GM23338 (cell line): Measurements from ENCODE around the gene C2orf81. TPM values are rescaled to one million over a fixed set of nuclear protein-coding genes. Genes with fewer than 3 reads are reported as not detected.

Experiments
- ATAC-seq: fragments of 200-7000 bp; cut with Tn5 transposase; 3 replicates; pipeline ENCODE4 v1.9.1; 2020
- DNase-seq: peaks from one replicate; pipeline ENCODE4 v3.0.0-alpha.2; 2015; ENCODE audit warnings: low spot score
- H2AFZ ChIP-seq: fragments of 200-600 bp; sonication (generic); 2 replicates; pipeline ENCODE4 v1.8.0; 2016; ENCODE audit warnings: antibody characterized with exemption, mild to moderate bottlenecking, moderate library complexity
- H3F3A ChIP-seq: fragments of 200-600 bp; sonication (generic); replicated peaks from 2 replicates; pipeline ENCODE4 v1.8.0; 2017; ENCODE audit warnings: antibody characterized with exemption, mixed run types, low read depth
- H3K27ac ChIP-seq: fragments of 200-600 bp; sonication (generic); 2 replicates; pipeline ENCODE4 v1.6.1; 2016; ENCODE audit warnings: low read depth
- H3K27me3 ChIP-seq: fragments of 200-600 bp; sonication (generic); 2 replicates; pipeline ENCODE4 v1.8.0; 2016; ENCODE audit warnings: mild to moderate bottlenecking, mixed run types, moderate library complexity; ENCODE audit not compliant: insufficient read depth
- H3K36me3 ChIP-seq: fragments of 200-600 bp; sonication (generic); 2 replicates; pipeline ENCODE4 v1.8.0; 2016; ENCODE audit warnings: mild to moderate bottlenecking; ENCODE audit not compliant: insufficient read depth
- H3K4me1 ChIP-seq: fragments of 200-600 bp; sonication (generic); 2 replicates; pipeline ENCODE4 v1.8.0; 2016; ENCODE audit warnings: mild to moderate bottlenecking, moderate library complexity; ENCODE audit not compliant: insufficient read depth
- H3K4me2 ChIP-seq: fragments of 200-600 bp; sonication (generic); 2 replicates; pipeline ENCODE4 v1.7.1; 2017; ENCODE audit warnings: mixed run types
- H3K4me3 ChIP-seq: fragments of 200-600 bp; sonication (generic); 2 replicates; pipeline ENCODE4 v1.6.1; 2016; ENCODE audit warnings: mixed run types
- H3K79me2 ChIP-seq: fragments of 200-600 bp; sonication (generic); replicated peaks from 2 replicates; pipeline ENCODE4 v1.8.0; 2017; ENCODE audit warnings: mild to moderate bottlenecking; ENCODE audit not compliant: insufficient read depth
- H3K9me2 ChIP-seq: fragments of 200-600 bp; sonication (generic); 2 replicates; pipeline ENCODE4 v1.8.0; 2017; ENCODE audit not compliant: insufficient read depth
- H4K20me1 ChIP-seq: fragments of 200-600 bp; sonication (generic); replicated peaks from 2 replicates; pipeline ENCODE4 v1.8.0; 2017; ENCODE audit warnings: mild to moderate bottlenecking; ENCODE audit not compliant: insufficient read depth
- H3K27ac Mint-ChIP-seq: 2 replicates; pipeline ENCODE4 v1.8.0; 2020; ENCODE audit warnings: inconsistent platforms, mild to moderate bottlenecking, moderate library complexity, mixed read lengths
- H3K27me3 Mint-ChIP-seq: 3 replicates; pipeline ENCODE4 v1.8.0; 2022; ENCODE audit warnings: low read depth, mild to moderate bottlenecking, moderate library complexity, mixed read lengths, inconsistent platforms; ENCODE audit not compliant: insufficient read depth, poor library complexity
- H3K36me3 Mint-ChIP-seq: 3 replicates; pipeline ENCODE4 v1.8.0; 2021; ENCODE audit warnings: low read depth, mild to moderate bottlenecking, inconsistent platforms, moderate library complexity, mixed read lengths
- H3K4me1 Mint-ChIP-seq: 3 replicates; pipeline ENCODE4 v1.8.0; 2020; ENCODE audit warnings: mild to moderate bottlenecking, inconsistent platforms, mixed read lengths
- H3K4me3 Mint-ChIP-seq: 3 replicates; pipeline ENCODE4 v1.8.0; 2021; ENCODE audit warnings: moderate library complexity, mild to moderate bottlenecking, inconsistent platforms, mixed read lengths
- H3K9me3 Mint-ChIP-seq: 3 replicates; pipeline ENCODE4 v1.8.0; 2020; ENCODE audit warnings: moderate library complexity, mild to moderate bottlenecking, inconsistent platforms, mixed read lengths
- CREB1 ChIP-seq: fragments of 250-450 bp; sonication (Bioruptor Pico); IDR thresholded peaks from 2 replicates; pipeline ENCODE4 v1.5.0; 2020; ENCODE audit warnings: low read depth, mild to moderate bottlenecking, moderate library complexity
- CTCF ChIP-seq, 2 experiments: fragments of 200-600 bp in 1 of 2; sonication (generic) in 1 of 2; conservative IDR thresholded peaks; 2 replicates each; pipeline versions ENCODE4 v1.5.1 to v1.6.1; 2016 to 2017; ENCODE audit warnings: antibody characterized with exemption in 2 of 2, low read depth in 2 of 2, mild to moderate bottlenecking in 2 of 2, moderate library complexity in 1 of 2
- ETS1 ChIP-seq: IDR thresholded peaks from 2 replicates; pipeline ENCODE4 v1.6.1; 2016; ENCODE audit warnings: antibody characterized with exemption
- EZH2 ChIP-seq: fragments of 200-600 bp; sonication (generic); IDR thresholded peaks from one replicate; pipeline ENCODE4 v1.8.0; 2017; ENCODE audit warnings: antibody characterized with exemption, mild to moderate bottlenecking, low read depth; ENCODE audit not compliant: unreplicated experiment
- EZH2phosphoT487 ChIP-seq: fragments of 200-600 bp; sonication (generic); IDR thresholded peaks from one replicate; pipeline ENCODE4 v1.8.1; 2018; ENCODE audit warnings: antibody characterized with exemption; ENCODE audit not compliant: unreplicated experiment
- JUNB ChIP-seq: IDR thresholded peaks from one replicate; pipeline ENCODE4 v1.6.1; 2016; ENCODE audit warnings: antibody characterized with exemption; ENCODE audit not compliant: unreplicated experiment
- NANOG ChIP-seq: IDR thresholded peaks from 2 replicates; pipeline ENCODE4 v1.6.1; 2016; ENCODE audit warnings: antibody characterized with exemption, borderline replicate concordance
- POLR2AphosphoS5 ChIP-seq: IDR thresholded peaks from 2 replicates; pipeline ENCODE4 v1.6.1; 2016; ENCODE audit warnings: antibody characterized with exemption, low read depth
- REST ChIP-seq: IDR thresholded peaks from one replicate; pipeline ENCODE4 v1.6.1; 2018; ENCODE audit warnings: antibody characterized with exemption; ENCODE audit not compliant: unreplicated experiment
- STAT1 ChIP-seq: IDR thresholded peaks from one replicate; pipeline ENCODE4 v1.6.1; 2016; ENCODE audit warnings: antibody characterized with exemption; ENCODE audit not compliant: unreplicated experiment
- ZNF114 ChIP-seq: fragments of 250-450 bp; sonication (Bioruptor Pico); IDR thresholded peaks from 2 replicates; pipeline ENCODE4 v1.5.0; 2020; ENCODE audit warnings: mild to moderate bottlenecking, moderate library complexity
- ZNF331 ChIP-seq: fragments of 250-450 bp; sonication (Bioruptor Pico); IDR thresholded peaks from 2 replicates; pipeline ENCODE4 v1.5.0; 2020; ENCODE audit warnings: low read depth, mild to moderate bottlenecking, moderate library complexity
- ZNF462 ChIP-seq: fragments of 250-450 bp; sonication (Bioruptor Pico); IDR thresholded peaks from 2 replicates; pipeline ENCODE4 v1.5.0; 2020; ENCODE audit warnings: mild to moderate bottlenecking, moderate library complexity
- polyA plus RNA-seq: library from polyadenylated mRNA; unstranded; fragments of >200 nt; fragmentation: Nextera tagmentation; extraction: Ambion mirVana; gene quantifications from 2 replicates; pipeline ENCODE4 v1.2.1, GENCODE V29; 2016
- total RNA-seq: library from RNA; depleted of rRNA; stranded (reverse); fragments of >200 nt; shearing (Covaris generic); gene quantifications from 2 replicates; pipeline ENCODE4 v1.2.3, GENCODE V29; 2014

The C2orf81 gene
- total and polyA plus RNA-seq, 2 experiments from 2014 or later: 3.8 to 4.6 TPM

- H3K4me1 Mint-ChIP-seq: peaks cover 40% of the 10 kb centered on the region
- H3K79me2 ChIP-seq: peaks cover 49% of the 10 kb centered on the region
- H3K4me3 Mint-ChIP-seq: peak overlapping the region; percentile 98
- peaks cover 18% of the 10 kb centered on the region for H3F3A ChIP-seq
- H3K36me3 Mint-ChIP-seq: peaks cover 19% of the 10 kb centered on the region
- H3K27ac ChIP-seq: 0 out of 2 replicates have a peak overlapping the region, but pooled peaks have one; percentile 66
- no peak for ATAC-seq
- no peak overlapping the region for H2AFZ ChIP-seq
- H4K20me1 ChIP-seq: peaks cover 29% of the 10 kb centered on the region
- peaks cover 35% of the 10 kb centered on the region for H3K4me1 ChIP-seq
- H3K9me3 Mint-ChIP-seq: no peaks in the 10 kb centered on the region
- H3K4me3 ChIP-seq: peak overlapping the region; percentile 96
- H3K27me3 Mint-ChIP-seq: peaks cover 21% of the 10 kb centered on the region
- no peaks in the 10 kb centered on the region for H3K9me2 ChIP-seq
- H3K27ac Mint-ChIP-seq: peak overlapping the region; percentile 90
- H3K27me3 ChIP-seq: no peaks in the 10 kb centered on the region
- peak; percentile 40 for DNase-seq
- no peaks in the 10 kb centered on the region for H3K36me3 ChIP-seq
- H3K4me2 ChIP-seq: peak overlapping the region; percentile 97
- TF ChIP-seq ETS1 (no peak), ZNF462 (CRISPR knock-in tag) (no peak), JUNB (no peak), ZNF114 (CRISPR knock-in tag) (no peak), CREB1 (CRISPR knock-in tag) (no peak), ZNF331 (no peak), STAT1 (no peak), NANOG (no peak), CTCF (conservative IDR thresholded peaks at IDR 0.05; ENCODE audit: low read depth in 2 of 2) (no peak), EZH2phosphoT487 (no peak), REST (no peak), EZH2 (no peak), POLR2AphosphoS5 (no peak)
These were observed 18.5 kb upstream of the C2orf81 start for GRCh38 chr2:74439803-74440377.
